ENCODE measurements around the gene USP22. TPM values are rescaled to one million over a fixed set of nuclear protein-coding genes. Genes with fewer than 3 reads are reported as not detected.

Gene USP22
- total and polyA plus RNA-seq, 2 of the 13 experiments (the other 11 are each of a cell fraction or from before 2014, with no cell fraction given), result 98.0 to 130 TPM

DNA sequence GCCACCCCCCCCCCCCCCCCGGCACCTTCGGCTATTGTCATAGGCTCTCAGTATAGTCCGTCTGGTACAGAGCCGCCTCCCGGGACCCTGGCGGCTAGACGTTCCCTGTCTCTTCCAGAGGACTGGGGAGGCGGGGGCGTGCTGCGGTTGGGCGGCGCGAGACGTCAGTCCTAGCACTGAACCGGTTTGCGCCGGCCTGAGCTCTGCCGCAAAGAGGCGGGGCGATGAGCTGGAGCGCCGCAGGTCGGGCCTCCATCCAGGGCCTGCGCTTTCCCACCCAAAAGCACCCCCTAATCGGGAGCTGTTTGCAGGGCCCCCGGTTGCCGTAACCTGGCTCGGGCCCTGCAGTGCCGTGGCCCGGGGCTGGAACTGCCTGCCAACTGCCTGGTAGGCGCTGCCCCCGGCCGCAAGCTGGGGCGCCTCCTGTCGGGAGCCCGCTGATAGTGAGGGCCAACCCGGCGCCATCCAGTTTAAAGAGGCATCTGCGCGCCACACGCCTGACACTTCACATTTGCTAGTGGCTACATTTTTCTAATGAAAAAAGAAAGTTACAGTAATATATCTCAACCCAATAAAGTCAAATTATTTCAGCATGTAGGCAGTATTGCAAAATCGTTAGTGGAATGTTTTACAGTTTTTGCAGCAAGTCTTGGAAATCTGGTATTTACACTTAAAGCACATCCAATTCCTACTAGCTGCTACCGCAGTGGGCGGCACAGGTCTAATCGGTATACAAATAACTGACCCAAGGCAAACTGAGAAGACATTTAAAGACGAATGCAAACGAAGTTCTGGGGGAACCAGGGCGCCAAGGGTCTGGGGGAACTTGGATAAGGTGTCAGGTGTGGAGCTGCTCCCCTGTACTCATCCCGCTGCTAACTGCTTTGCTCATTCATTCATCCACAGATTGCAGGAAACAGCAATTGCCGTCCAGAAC, 753 bp upstream of the USP22 start (continued):
- TF ChIP-seq, protein P1, sequence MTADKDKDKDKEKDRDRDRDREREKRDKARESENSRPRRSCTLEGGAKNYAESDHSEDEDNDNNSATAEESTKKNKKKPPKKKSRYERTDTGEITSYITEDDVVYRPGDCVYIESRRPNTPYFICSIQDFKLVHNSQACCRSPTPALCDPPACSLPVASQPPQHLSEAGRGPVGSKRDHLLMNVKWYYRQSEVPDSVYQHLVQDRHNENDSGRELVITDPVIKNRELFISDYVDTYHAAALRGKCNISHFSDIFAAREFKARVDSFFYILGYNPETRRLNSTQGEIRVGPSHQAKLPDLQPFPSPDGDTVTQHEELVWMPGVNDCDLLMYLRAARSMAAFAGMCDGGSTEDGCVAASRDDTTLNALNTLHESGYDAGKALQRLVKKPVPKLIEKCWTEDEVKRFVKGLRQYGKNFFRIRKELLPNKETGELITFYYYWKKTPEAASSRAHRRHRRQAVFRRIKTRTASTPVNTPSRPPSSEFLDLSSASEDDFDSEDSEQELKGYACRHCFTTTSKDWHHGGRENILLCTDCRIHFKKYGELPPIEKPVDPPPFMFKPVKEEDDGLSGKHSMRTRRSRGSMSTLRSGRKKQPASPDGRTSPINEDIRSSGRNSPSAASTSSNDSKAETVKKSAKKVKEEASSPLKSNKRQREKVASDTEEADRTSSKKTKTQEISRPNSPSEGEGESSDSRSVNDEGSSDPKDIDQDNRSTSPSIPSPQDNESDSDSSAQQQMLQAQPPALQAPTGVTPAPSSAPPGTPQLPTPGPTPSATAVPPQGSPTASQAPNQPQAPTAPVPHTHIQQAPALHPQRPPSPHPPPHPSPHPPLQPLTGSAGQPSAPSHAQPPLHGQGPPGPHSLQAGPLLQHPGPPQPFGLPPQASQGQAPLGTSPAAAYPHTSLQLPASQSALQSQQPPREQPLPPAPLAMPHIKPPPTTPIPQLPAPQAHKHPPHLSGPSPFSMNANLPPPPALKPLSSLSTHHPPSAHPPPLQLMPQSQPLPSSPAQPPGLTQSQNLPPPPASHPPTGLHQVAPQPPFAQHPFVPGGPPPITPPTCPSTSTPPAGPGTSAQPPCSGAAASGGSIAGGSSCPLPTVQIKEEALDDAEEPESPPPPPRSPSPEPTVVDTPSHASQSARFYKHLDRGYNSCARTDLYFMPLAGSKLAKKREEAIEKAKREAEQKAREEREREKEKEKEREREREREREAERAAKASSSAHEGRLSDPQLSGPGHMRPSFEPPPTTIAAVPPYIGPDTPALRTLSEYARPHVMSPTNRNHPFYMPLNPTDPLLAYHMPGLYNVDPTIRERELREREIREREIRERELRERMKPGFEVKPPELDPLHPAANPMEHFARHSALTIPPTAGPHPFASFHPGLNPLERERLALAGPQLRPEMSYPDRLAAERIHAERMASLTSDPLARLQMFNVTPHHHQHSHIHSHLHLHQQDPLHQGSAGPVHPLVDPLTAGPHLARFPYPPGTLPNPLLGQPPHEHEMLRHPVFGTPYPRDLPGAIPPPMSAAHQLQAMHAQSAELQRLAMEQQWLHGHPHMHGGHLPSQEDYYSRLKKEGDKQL (CRISPR knock-in tag; IDR thresholded peaks at IDR 0.05; ENCODE audit: low read depth), result no peak
- TF ChIP-seq NFAT5 (CRISPR knock-in tag; IDR thresholded peaks at IDR 0.05), result no peak
- TF ChIP-seq ARID2 (CRISPR knock-in tag; IDR thresholded peaks at IDR 0.05; ENCODE audit: borderline replicate concordance), result peak; percentile 19; the same call in 1 of the 2 replicates
- TF ChIP-seq KDM4B (CRISPR knock-in tag; IDR thresholded peaks at IDR 0.05), result no peak
- TF ChIP-seq NKX3-1 (CRISPR knock-in tag; IDR thresholded peaks at IDR 0.05), result peak; percentile 35; the same call in 1 of the 2 replicates
- TF ChIP-seq SPEN (CRISPR knock-in tag; IDR thresholded peaks at IDR 0.05; ENCODE audit: low read depth), result peak; percentile 44
- peak; percentile 81; the same call in 1 of the 2 replicates for TF ChIP-seq FOXC1 (CRISPR knock-in tag; IDR thresholded peaks at IDR 0.05; ENCODE audit: borderline replicate concordance)
- no peak for TF ChIP-seq ZNF775 (CRISPR knock-in tag; IDR thresholded peaks at IDR 0.05; ENCODE audit: borderline replicate concordance)
- peak; percentile 46; the same call in 1 of the 2 replicates for TF ChIP-seq CHD4 (IDR thresholded peaks at IDR 0.05; ENCODE audit: borderline replicate concordance, low read length)
- 0 out of 2 replicates have a peak, but pooled peaks have one; percentile 27 for TF ChIP-seq KDM3A (CRISPR knock-in tag; IDR thresholded peaks at IDR 0.05; ENCODE audit: low read depth)
- no peak for TF ChIP-seq HOXA7 (CRISPR knock-in tag; IDR thresholded peaks at IDR 0.05)
- TF ChIP-seq ZNF597 (CRISPR knock-in tag; IDR thresholded peaks at IDR 0.05), result no peak
- TF ChIP-seq ZNF362 (CRISPR knock-in tag; IDR thresholded peaks at IDR 0.05; ENCODE audit: borderline replicate concordance), result no peak
- no peak for TF ChIP-seq FIP1L1 (IDR thresholded peaks at IDR 0.05; ENCODE audit: borderline replicate concordance, insufficient read depth, low read depth, low read length)
